Hippocampal formation (tissue), 2 donors: ENCODE results near the gene USP20.
A peak's percentile ranks its signal among the peaks of the same experiment; 100 is the strongest.

ENCODE experiments used
- DNase-seq, 2 donors: peaks; one replicate each; lab custom pipeline; 2025; lab: John Stamatoyannopoulos, UW

The USP20 gene

DNA sequence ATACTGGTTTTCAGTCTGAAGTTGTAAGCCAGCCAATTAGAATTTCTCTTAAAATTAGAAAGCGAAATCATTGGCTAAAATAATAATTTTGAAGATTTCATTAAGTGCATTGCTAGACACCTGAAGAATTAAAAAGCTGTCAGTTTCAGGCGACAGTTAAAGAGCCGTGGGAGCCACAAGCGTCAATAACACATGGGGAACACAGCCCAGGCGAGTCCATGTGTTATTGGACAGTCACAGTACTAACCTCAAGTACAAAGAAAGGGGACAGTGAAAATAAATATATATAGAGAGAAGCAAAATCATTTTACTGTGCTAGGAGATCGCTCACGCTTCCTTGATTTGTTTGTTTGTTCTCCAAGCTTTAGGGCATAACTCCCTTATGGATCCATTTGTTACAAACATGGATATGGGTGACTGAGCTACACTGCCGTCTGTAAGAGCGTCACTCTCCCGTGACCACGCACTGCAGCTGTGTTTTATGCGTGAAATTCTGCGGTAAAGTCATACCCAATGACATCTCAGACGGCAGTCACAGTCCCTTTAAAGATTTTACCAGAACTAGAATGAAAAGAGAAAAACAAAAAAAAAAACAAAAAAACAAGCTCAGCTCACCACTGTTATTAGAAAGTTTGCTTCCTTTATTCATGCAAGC lies 83.2 kb downstream of the USP20 start:
- no peak for DNase-seq

GRCh38 chr9:129919277-129919676 lies 84.0 kb downstream of the USP20 start:
- no peak for DNase-seq

- DNase-seq: no peak
These were observed 84.6 kb downstream of the USP20 start for GRCh38 chr9:129919841-129920240.

DNA sequence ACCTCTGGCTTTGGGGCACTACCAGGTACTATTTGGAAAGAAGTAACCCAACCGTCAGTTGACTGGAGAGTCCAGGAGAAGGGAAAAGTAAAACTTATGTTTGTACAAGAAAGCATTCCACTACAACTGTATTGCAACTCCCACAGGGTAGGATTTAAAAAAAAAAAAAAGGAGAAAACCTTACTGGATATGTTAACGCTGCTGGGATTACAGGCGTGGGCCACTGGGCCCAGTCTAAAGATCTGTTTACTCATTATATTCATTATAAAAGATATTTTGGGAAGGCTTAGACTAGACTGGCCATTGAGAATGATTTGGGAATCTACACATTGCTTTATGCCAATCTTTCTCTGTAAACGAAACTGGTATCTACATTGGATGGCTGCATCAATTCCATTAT lies 86.6 kb downstream of the USP20 start:
- DNase-seq: no peak

DNA sequence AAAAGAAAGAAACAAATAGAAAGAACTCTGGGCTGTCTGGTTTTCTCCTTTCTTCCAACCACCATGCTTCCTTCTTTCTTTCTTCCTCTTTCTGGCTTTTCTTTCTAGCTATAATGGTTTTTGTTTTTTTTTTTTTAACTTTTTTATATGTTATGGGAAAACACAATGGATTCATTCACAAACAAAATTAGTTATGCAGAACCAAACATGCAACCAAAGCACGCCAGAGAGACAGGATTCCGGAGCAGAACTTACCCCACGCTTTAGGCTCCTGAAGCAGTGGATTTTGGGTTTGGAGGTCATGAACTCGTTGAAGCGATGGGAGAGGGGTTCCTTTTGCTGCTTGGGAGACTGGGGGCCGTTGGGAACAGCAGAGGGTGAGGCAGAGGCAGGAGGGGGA lies 88.3 kb downstream of the USP20 start:
- DNase-seq: peak in 1 of 2 donors; percentile 10

- DNase-seq: no peak
These were observed 94.4 kb downstream of the USP20 start for GRCh38 chr9:129929496-129930125.

DNA sequence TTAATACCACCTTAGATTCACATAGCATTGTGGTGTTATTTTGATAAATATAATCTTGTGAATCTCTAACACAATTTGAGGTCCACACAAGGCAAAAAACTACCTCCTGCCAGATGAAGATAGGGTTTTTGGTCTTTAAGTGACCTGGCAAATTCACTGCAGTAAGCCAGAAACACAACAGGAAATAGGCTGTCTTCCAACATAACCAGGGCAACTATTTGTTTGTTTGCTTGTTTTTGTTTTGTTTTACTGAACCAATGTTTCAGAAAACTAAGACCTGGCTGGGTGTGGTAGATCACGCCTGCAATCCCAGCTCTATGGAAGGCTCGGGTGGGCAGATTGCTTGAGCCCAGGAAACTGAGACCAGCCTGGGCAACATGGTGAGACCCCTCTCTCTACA lies 95.5 kb downstream of the USP20 start:
- DNase-seq: no peak
